A549 (cell line): ENCODE measurements around the gene CHST13. TPM values are rescaled to one million over a fixed set of nuclear protein-coding genes. Genes with fewer than 3 reads are reported as not detected.

Experiments used
- ATAC-seq, 2 experiments: fragments of 200-7000 bp in 1 of 2; fragments of >200 bp in 1 of 2; cut with Nextera tagmentation in 1 of 2; cut with Tn5 transposase in 1 of 2; 3 replicates each; pipeline versions ENCODE4 v1.8.0 to v1.9.1; 2018 to 2020; ENCODE audit warnings: mild to moderate bottlenecking in 1 of 2, moderate library complexity in 1 of 2
- CTCF ChIA-PET: fragments of 300-600 bp; sonication (Branson Sonifier 250); formaldehyde crosslinking; extraction: SDS; loops from one replicate; lab custom pipeline; 2021; ENCODE audit warnings: antibody characterized with exemption, inconsistent platforms; lab: Yijun Ruan, JAX
- POLR2A ChIA-PET: fragments of 350-600 bp; formaldehyde crosslinking; extraction: SDS; loops from one replicate; lab custom pipeline; 2021; ENCODE audit warnings: antibody characterized with exemption, inconsistent platforms; lab: Yijun Ruan, JAX
- DNase-seq, 2 experiments: peaks; one replicate each; pipeline versions ENCODE4 v3.0.0 to v3.0.0-alpha.2; 2011 to 2016; ENCODE audit warnings: low read depth in 1 of 2, low spot score in 1 of 2
- FAIRE-seq: peaks from 2 replicates; lab custom pipeline; 2011; peaks lifted over from hg19 to GRCh38; lab: Jason Lieb, UNC
- H3K27ac ChIP-seq, 2 experiments: fragments of >200 bp; sonication (Bioruptor Twin); formaldehyde crosslinking; 3 replicates each; pipeline ENCODE4 v1.5.1; 2016 to 2017
- H3K4me1 ChIP-seq: fragments of >200 bp; sonication (Bioruptor Twin); formaldehyde crosslinking; 3 replicates; pipeline ENCODE4 v1.6.1; 2016
- H3K4me2 ChIP-seq: fragments of >200 bp; sonication (Bioruptor Twin); formaldehyde crosslinking; 3 replicates; pipeline ENCODE4 v1.6.1; 2016
- H3K4me3 ChIP-seq: fragments of >200 bp; sonication (Bioruptor Twin); formaldehyde crosslinking; 3 replicates; pipeline ENCODE4 v1.5.1; 2016
- H3K9me3 ChIP-seq: fragments of >200 bp; sonication (Bioruptor Twin); formaldehyde crosslinking; 3 replicates; pipeline ENCODE4 v1.6.1; 2016
- ATOH8 ChIP-seq: fragments of 250-450 bp; sonication (Bioruptor Pico); IDR thresholded peaks from 2 replicates; pipeline ENCODE4 v1.5.0; 2020; ENCODE audit warnings: low read depth, mild to moderate bottlenecking, moderate library complexity
- BCL3 ChIP-seq: fragments of >200 bp; sonication (Bioruptor Twin); formaldehyde crosslinking; IDR thresholded peaks from 3 replicates; pipeline ENCODE4 v1.6.1; 2016
- CEBPB ChIP-seq, 2 experiments: fragments of >200 bp in 1 of 2; sonication (Bioruptor Twin) in 1 of 2; formaldehyde crosslinking in 1 of 2; IDR thresholded peaks; 2 replicates each; pipeline ENCODE4 v1.6.1; 2012 to 2016
- CHD2 ChIP-seq: fragments of 150-350 bp; IDR thresholded peaks from 2 replicates; pipeline ENCODE4 v1.6.1; 2014; ENCODE audit warnings: low read length; ENCODE audit not compliant: partially characterized antibody
- CHD4 ChIP-seq: fragments of 200-600 bp; sonication (generic); IDR thresholded peaks from 2 replicates; pipeline ENCODE4 v1.6.1; 2016; ENCODE audit warnings: antibody characterized with exemption, mild to moderate bottlenecking, borderline replicate concordance
- CTCF ChIP-seq: fragments of >200 bp; sonication (Bioruptor Twin); formaldehyde crosslinking; IDR thresholded peaks from 3 replicates; pipeline ENCODE4 v1.5.1; 2016
- E2F6 ChIP-seq: IDR thresholded peaks from 2 replicates; pipeline ENCODE4 v1.6.1; 2012; ENCODE audit warnings: low read depth, borderline replicate concordance
- EHMT2 ChIP-seq: fragments of 200-600 bp; sonication (generic); IDR thresholded peaks from 2 replicates; pipeline ENCODE4 v1.6.1; 2016; ENCODE audit warnings: antibody characterized with exemption, low read depth, mild to moderate bottlenecking, moderate library complexity
- HDAC2 ChIP-seq: fragments of 200-600 bp; sonication (generic); IDR thresholded peaks from 2 replicates; pipeline ENCODE4 v1.6.1; 2016
- HMGXB4 ChIP-seq: fragments of 250-450 bp; sonication (Bioruptor Pico); IDR thresholded peaks from 2 replicates; pipeline ENCODE4 v1.5.0; 2021; ENCODE audit warnings: mild to moderate bottlenecking, moderate library complexity, borderline replicate concordance
- HOXB13 ChIP-seq: fragments of 250-450 bp; sonication (Bioruptor Pico); IDR thresholded peaks from 2 replicates; pipeline ENCODE4 v1.5.0; 2020; ENCODE audit warnings: low read depth, mild to moderate bottlenecking, moderate library complexity
- MAFK ChIP-seq: fragments of 450-650 bp; IDR thresholded peaks from 2 replicates; pipeline ENCODE4 v1.6.1; 2014; ENCODE audit not compliant: partially characterized antibody
- PBX3 ChIP-seq: IDR thresholded peaks from 2 replicates; pipeline ENCODE4 v1.6.1; 2012
- RAD21 ChIP-seq, 2 experiments: fragments of >200 bp in 1 of 2; sonication (Bioruptor Twin) in 1 of 2; formaldehyde crosslinking in 1 of 2; IDR thresholded peaks in 1 of 2; conservative IDR thresholded peaks in 1 of 2; 2 replicates in 1 of 2; 3 replicates in 1 of 2; pipeline ENCODE4 v1.6.1; 2012 to 2018; ENCODE audit warnings: inconsistent platforms in 1 of 2
- RARB ChIP-seq: fragments of 250-450 bp; sonication (Bioruptor Pico); IDR thresholded peaks from 2 replicates; pipeline ENCODE4 v1.8.0; 2021; ENCODE audit warnings: mild to moderate bottlenecking, moderate library complexity
- RFX5 ChIP-seq: fragments of 450-650 bp; IDR thresholded peaks from 2 replicates; pipeline ENCODE4 v1.7.1; 2014; ENCODE audit warnings: antibody characterized with exemption, mild to moderate bottlenecking, moderate library complexity
- TFCP2L1 ChIP-seq: fragments of 250-450 bp; sonication (Bioruptor Pico); IDR thresholded peaks from 2 replicates; pipeline ENCODE4 v1.5.0; 2021; ENCODE audit warnings: mild to moderate bottlenecking
- ZFP36 ChIP-seq: fragments of 450-650 bp; IDR thresholded peaks from 2 replicates; pipeline ENCODE4 v1.6.1; 2014; ENCODE audit warnings: borderline replicate concordance; ENCODE audit not compliant: partially characterized antibody
- ZNF302 ChIP-seq: fragments of 250-450 bp; sonication (Bioruptor Pico); IDR thresholded peaks from 2 replicates; pipeline ENCODE4 v1.9.0; 2021; ENCODE audit warnings: inconsistent platforms, mild to moderate bottlenecking, moderate library complexity
- WGBS: methylation state at CpG from one replicate; pipeline ENCODE4 v1.1.6; 2017; ENCODE audit errors: missing lambda C conversion rate; 5-methylcytosine and 5-hydroxymethylcytosine counted together
- polyA plus RNA-seq, 4 experiments: library from polyadenylated mRNA; depleted of rRNA in 3 of 4; stranded (reverse); fragments of >200 nt; fragmentation: RNase III in 1 of 4; extraction: RNeasy Plus Mini Kit Qiagen cat#74134 plus additional on column Dnase treatment in 1 of 4; gene quantifications; 2 replicates in 3 of 4; 3 replicates in 1 of 4; pipeline ENCODE4 v1.2.3, GENCODE V29; 2011 to 2017
- TF ChIP-seq, protein P1 (sequence below): fragments of 150-350 bp; IDR thresholded peaks from 2 replicates; pipeline ENCODE4 v1.6.1; 2014; ENCODE audit warnings: low read depth, mild to moderate bottlenecking, low read length

Gene CHST13
- polyA plus RNA-seq, 2 of the 4 experiments (the other 2 are of a cell fraction), result 0.30 to 0.59 TPM

DNA sequence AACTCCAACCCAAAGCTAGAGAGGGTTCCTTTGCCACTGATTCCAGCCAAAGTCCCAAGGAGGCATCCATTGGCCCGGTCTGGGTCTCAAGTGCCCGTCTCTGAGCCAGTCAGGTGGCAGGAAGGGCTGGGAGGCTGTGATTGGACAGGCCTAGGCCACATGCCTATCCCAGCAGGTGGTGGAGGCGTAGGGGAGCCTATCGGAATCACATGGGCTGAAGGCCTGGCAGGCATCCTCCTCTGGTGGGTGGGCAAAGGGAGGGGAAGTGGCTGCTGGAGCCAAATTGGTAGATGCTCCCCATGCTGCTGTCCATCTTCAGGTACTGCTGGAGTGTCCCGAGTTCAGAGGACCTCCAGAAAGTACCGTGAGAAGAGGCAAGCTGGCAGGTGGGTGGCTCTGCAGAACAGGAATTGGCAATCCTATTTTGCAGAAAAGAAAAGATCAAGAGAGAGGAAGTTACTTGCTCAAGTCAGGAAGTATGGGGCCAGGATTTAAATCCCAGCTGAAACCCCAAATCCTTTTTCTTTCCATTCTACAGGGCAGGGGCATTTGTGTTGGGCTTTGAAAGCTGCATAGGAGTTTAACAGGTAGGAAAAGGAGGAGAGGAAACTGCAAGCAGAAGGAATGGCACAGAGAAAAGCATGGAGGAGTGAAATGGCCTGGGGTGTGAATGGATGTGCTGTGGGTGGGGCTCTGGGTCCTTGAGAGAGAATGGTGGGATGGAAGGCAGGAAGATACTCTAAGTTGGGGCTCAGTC is 3.7 kb downstream of the CHST13 start:
- Histone ChIP-seq H3K9me3 (no peaks in the 10 kb centered on the region), H3K4me3 (no peak overlapping the region), H3K27ac (no peak overlapping the region; a peak in 1 of 6 replicates), H3K4me1 (peaks cover 24% of the 10 kb centered on the region), H3K4me2 (no peak overlapping the region)
- no peak for ATAC-seq
- TF ChIP-seq RFX5, result no peak
- no peak for TF ChIP-seq ZNF302 (CRISPR knock-in tag)
- TF ChIP-seq RAD21 (conservative IDR thresholded peaks at IDR 0.05 in 1 of 2, IDR thresholded peaks at IDR 0.05 in 1 of 2), result no peak
- TF ChIP-seq PBX3, result no peak
- TF ChIP-seq CTCF, result no peak
- TF ChIP-seq ATOH8 (CRISPR knock-in tag), result no peak
- no peak for TF ChIP-seq EHMT2
- no peak for TF ChIP-seq HMGXB4 (CRISPR knock-in tag)
- no peak for TF ChIP-seq E2F6
- no peak for TF ChIP-seq CHD2
- no peak for TF ChIP-seq TFCP2L1
- no peak for TF ChIP-seq CEBPB (IDR thresholded peaks at IDR 0.05)
- TF ChIP-seq MAFK, result no peak
- TF ChIP-seq CHD4, result no peak
- TF ChIP-seq HOXB13 (CRISPR knock-in tag), result no peak
- no peak for TF ChIP-seq HDAC2
- TF ChIP-seq, protein P1, sequence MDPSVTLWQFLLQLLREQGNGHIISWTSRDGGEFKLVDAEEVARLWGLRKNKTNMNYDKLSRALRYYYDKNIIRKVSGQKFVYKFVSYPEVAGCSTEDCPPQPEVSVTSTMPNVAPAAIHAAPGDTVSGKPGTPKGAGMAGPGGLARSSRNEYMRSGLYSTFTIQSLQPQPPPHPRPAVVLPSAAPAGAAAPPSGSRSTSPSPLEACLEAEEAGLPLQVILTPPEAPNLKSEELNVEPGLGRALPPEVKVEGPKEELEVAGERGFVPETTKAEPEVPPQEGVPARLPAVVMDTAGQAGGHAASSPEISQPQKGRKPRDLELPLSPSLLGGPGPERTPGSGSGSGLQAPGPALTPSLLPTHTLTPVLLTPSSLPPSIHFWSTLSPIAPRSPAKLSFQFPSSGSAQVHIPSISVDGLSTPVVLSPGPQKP, result no peak
- no peak for TF ChIP-seq ZFP36
- TF ChIP-seq BCL3, result no peak
- TF ChIP-seq RARB (CRISPR knock-in tag), result no peak
- no peak for FAIRE-seq
- CTCF ChIA-PET, result interaction anchor here (0.6 to 1.2 kb wide), 3 partner anchors 35 to 928 kb away, joined by 3 to 4 read pairs (median 3); no protein-coding TSS in a partner anchor
- 88% methylated on average over 4 of the region's 6 CpGs for WGBS
- POLR2A ChIA-PET, result no interaction called here
- no peak for DNase-seq
